Activated naive CD8-positive, alpha-beta T cell treated with anti-CD3 and anti-CD28 coated beads for 36 hours (primary cell): Measurements from ENCODE around the gene CAMTA1. TPM values are rescaled to one million over a fixed set of nuclear protein-coding genes. Genes with fewer than 3 reads are reported as not detected.

ENCODE experiments used
- DNase-seq: peaks from one replicate; pipeline ENCODE4 v3.0.0; 2021
- H3K27ac Mint-ChIP-seq: one replicate; pipeline ENCODE4 v1.8.0; 2022; ENCODE audit warnings: mild to moderate bottlenecking, moderate library complexity, mixed read lengths
- H3K27me3 Mint-ChIP-seq: one replicate; pipeline ENCODE4 v1.8.0; 2022; ENCODE audit warnings: mild to moderate bottlenecking, mixed read lengths
- H3K36me3 Mint-ChIP-seq: one replicate; pipeline ENCODE4 v1.8.0; 2021; ENCODE audit warnings: mild to moderate bottlenecking, mixed read lengths
- H3K4me1 Mint-ChIP-seq: one replicate; pipeline ENCODE4 v1.8.0; 2021; ENCODE audit warnings: mixed read lengths
- H3K4me3 Mint-ChIP-seq: one replicate; pipeline ENCODE4 v1.8.0; 2022; ENCODE audit warnings: mild to moderate bottlenecking, moderate library complexity, mixed read lengths
- H3K9me3 Mint-ChIP-seq: one replicate; pipeline ENCODE4 v1.8.0; 2022; ENCODE audit warnings: mixed read lengths
- total RNA-seq, 2 experiments: library from RNA; stranded (reverse); gene quantifications; one replicate each; pipeline ENCODE4 v1.2.3, GENCODE V29; 2021

The CAMTA1 gene
- total RNA-seq, 2 experiments from 2014 or later, result 70.4 to 71.4 TPM

DNA sequence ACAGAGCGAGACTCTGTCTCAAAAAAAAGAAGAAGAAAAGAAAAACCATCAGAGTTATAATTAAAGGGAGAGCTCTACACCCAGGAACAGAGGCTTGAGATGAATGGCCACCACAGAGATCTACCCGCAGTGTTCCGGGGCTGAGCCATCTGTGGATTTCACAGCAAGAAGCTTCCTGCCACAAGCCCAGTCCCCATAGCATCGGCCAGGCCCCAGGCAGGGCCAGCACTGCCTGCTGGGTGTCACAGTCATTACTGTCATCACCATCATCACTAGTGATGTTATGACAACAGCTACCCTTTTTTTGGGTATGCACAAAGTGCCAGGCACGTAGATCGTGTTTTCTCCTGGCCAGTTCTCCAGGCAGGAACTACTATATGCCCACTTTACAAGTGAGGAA is 874.3 kb downstream of the CAMTA1 start:
- Mint-ChIP-seq H3K9me3 (no peaks in the 10 kb centered on the region), H3K27ac (no peak overlapping the region), H3K4me3 (no peak overlapping the region), H3K4me1 (no peaks in the 10 kb centered on the region), H3K36me3 (no peaks in the 10 kb centered on the region), H3K27me3 (no peaks in the 10 kb centered on the region)
- DNase-seq, result no peak

DNA sequence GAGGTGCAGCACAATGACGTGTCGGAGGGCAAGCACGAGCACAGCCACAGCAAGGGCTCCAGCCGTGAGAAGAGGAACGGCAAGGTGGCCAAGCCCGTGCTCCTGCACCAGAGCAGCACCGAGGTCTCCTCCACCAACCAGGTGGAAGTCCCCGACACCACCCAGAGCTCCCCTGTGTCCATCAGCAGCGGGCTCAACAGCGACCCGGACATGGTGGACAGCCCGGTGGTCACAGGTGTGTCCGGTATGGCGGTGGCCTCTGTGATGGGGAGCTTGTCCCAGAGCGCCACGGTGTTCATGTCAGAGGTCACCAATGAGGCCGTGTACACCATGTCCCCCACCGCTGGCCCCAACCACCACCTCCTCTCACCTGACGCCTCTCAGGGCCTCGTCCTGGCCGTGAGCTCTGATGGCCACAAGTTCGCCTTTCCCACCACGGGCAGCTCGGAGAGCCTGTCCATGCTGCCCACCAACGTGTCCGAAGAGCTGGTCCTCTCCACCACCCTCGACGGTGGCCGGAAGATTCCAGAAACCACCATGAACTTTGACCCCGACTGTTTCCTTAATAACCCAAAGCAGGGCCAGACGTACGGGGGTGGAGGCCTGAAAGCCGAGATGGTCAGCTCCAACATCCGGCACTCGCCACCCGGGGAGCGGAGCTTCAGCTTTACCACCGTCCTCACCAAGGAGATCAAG is 878.3 kb downstream of the CAMTA1 start:
- Mint-ChIP-seq H3K36me3 (no peaks in the 10 kb centered on the region), H3K27me3 (no peaks in the 10 kb centered on the region), H3K27ac (no peak overlapping the region), H3K9me3 (no peaks in the 10 kb centered on the region), H3K4me3 (no peak overlapping the region), H3K4me1 (no peaks in the 10 kb centered on the region)
- DNase-seq, result no peak

DNA sequence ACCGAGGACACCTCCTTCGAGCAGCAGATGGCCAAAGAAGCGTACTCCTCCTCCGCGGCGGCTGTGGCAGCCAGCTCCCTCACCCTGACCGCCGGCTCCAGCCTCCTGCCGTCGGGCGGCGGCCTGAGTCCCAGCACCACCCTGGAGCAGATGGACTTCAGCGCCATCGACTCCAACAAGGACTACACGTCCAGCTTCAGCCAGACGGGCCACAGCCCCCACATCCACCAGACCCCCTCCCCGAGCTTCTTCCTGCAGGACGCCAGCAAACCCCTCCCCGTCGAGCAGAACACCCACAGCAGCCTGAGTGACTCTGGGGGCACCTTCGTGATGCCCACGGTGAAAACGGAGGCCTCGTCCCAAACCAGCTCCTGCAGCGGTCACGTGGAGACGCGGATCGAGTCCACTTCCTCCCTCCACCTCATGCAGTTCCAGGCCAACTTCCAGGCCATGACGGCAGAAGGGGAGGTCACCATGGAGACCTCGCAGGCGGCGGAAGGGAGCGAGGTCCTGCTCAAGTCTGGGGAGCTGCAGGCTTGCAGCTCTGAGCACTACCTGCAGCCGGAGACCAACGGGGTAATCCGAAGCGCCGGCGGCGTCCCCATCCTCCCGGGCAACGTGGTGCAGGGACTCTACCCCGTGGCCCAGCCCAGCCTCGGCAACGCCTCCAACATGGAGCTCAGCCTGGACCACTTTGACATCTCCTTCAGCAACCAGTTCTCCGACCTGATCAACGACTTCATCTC is 879.1 kb downstream of the CAMTA1 start:
- Mint-ChIP-seq H3K9me3 (no peaks in the 10 kb centered on the region), H3K4me1 (no peaks in the 10 kb centered on the region), H3K4me3 (no peak overlapping the region), H3K36me3 (no peaks in the 10 kb centered on the region), H3K27ac (no peak overlapping the region), H3K27me3 (no peaks in the 10 kb centered on the region)
- DNase-seq, result no peak

DNA sequence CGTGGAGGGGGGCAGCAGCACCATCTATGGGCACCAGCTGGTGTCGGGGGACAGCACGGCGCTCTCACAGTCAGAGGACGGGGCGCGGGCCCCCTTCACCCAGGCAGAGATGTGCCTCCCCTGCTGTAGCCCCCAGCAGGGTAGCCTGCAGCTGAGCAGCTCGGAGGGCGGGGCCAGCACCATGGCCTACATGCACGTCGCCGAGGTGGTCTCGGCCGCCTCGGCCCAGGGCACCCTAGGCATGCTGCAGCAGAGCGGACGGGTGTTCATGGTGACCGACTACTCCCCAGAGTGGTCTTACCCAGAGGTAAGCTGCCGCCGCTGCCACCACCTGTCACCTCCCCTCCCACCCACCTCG is 879.6 kb downstream of the CAMTA1 start:
- no peaks in the 10 kb centered on the region for H3K4me1 Mint-ChIP-seq
- no peaks in the 10 kb centered on the region for H3K36me3 Mint-ChIP-seq
- no peak overlapping the region for H3K27ac Mint-ChIP-seq
- no peak overlapping the region for H3K4me3 Mint-ChIP-seq
- H3K27me3 Mint-ChIP-seq, result no peaks in the 10 kb centered on the region
- no peak for DNase-seq
- H3K9me3 Mint-ChIP-seq, result no peaks in the 10 kb centered on the region

DNA sequence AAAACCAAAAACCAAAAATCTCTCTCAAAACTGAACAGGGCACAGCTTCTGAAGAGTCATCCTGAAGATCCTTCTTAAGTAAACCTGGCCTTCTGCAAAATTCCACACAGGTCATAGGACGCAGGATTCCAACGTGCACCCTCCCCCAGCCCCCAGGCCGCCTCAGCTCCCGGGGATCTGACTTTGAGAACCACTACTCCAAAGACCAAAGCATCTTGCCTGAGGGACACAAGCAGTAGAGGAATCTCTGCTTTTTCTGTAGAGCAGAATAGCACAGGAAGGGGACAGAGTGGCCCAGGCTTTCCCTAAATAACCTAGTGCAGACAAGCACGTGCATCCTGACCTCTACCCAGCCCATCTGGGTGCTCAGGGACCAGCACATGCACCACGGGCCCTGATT is 881.0 kb downstream of the CAMTA1 start:
- Mint-ChIP-seq H3K27ac (no peak overlapping the region), H3K36me3 (no peaks in the 10 kb centered on the region), H3K9me3 (no peaks in the 10 kb centered on the region), H3K27me3 (no peaks in the 10 kb centered on the region), H3K4me3 (no peak overlapping the region), H3K4me1 (no peaks in the 10 kb centered on the region)
- no peak for DNase-seq

DNA sequence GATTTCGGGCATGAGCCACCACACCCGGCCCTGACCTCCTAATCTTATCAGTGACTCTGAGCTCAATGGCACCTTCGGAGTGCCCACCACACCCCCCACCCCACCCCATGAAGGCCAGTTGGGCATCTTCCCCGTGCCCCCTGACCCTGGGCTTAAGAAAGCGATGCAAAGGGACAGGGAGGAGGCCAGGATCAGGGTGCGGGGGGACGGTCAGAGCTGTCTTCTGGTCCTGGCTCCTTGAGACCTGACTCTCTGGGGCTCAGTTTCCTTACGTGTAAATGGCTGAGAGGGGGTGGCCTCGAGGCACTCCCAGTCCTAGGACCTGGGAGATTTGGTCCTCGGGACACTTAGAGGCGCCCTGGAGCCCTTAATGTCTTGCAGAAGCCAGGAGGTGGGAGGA is 881.9 kb downstream of the CAMTA1 start:
- Mint-ChIP-seq H3K27me3 (no peaks in the 10 kb centered on the region), H3K36me3 (no peaks in the 10 kb centered on the region), H3K4me3 (no peak overlapping the region), H3K9me3 (no peaks in the 10 kb centered on the region), H3K4me1 (no peaks in the 10 kb centered on the region), H3K27ac (no peak overlapping the region)
- no peak for DNase-seq

DNA sequence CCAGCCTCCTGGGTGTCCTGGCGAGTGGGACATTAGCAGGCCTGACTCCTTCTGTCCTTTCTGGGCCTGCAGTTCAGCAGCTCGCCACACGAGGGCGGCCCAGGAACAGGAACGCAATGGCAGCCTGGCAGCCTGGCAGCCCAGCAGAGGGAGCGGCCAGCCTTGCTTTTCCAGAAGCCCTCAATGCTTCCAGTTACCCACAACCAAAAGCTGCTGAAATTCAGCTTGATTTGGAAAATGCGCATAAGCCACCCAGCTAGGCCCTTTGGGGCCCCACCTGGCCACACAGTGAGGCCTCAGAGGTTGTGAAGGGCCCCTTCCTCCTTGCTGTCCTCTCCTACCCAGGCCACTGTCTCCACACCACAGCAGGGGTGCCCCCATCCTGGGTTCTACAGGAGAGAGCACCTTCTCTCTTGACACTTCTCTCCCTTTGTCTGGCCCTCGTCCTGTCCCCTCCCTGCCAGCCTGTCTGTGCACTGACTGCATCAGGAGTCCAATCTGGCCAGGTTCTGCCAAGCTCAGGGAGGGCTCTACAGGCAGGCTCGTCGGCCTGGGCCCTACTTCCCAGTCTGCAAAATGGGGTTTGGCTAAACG is 882.5 kb downstream of the CAMTA1 start:
- no peak overlapping the region for H3K4me3 Mint-ChIP-seq
- H3K27ac Mint-ChIP-seq, result no peak overlapping the region
- DNase-seq, result peak; percentile 81
- no peaks in the 10 kb centered on the region for H3K9me3 Mint-ChIP-seq
- no peaks in the 10 kb centered on the region for H3K36me3 Mint-ChIP-seq
- H3K4me1 Mint-ChIP-seq, result no peaks in the 10 kb centered on the region
- H3K27me3 Mint-ChIP-seq, result no peaks in the 10 kb centered on the region

DNA sequence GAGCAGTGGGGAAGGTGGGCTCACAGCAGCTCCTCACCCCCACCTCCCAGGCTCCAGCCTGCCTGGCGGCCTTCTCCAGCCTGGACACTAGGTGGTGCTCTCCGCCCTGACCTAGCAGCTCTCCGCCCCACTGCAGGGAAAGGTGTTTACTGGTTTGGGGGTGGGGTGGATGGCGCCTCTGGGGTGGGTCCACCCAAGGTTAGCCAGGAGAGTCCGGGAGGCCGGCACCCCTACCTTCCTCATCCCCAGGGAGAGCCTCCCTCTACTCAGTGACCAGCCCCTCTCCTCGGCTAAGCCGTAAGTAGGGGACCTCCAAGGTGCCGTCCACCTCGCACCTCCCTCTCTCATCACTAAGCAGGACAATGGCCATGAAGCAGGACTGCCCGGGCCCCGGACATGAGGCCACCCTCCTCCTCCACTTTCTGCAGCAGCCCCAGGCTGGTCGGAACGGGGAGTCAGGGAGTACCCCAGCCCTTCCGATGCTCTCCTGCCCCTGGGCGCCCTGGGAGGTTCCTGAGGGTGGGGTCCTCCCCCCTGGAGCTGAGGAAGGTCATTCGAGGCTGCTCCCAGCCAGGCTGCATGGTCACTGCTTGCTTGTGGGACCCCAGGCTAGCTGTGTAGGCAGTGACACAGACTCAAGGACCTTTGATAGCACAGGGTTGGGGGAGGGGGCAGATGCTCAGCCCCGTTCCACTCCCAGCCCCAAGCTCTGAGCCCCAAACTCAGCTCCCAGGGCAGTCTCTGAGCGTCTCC is 884.5 kb downstream of the CAMTA1 start:
- no peaks in the 10 kb centered on the region for H3K4me1 Mint-ChIP-seq
- H3K27me3 Mint-ChIP-seq, result no peaks in the 10 kb centered on the region

DNA sequence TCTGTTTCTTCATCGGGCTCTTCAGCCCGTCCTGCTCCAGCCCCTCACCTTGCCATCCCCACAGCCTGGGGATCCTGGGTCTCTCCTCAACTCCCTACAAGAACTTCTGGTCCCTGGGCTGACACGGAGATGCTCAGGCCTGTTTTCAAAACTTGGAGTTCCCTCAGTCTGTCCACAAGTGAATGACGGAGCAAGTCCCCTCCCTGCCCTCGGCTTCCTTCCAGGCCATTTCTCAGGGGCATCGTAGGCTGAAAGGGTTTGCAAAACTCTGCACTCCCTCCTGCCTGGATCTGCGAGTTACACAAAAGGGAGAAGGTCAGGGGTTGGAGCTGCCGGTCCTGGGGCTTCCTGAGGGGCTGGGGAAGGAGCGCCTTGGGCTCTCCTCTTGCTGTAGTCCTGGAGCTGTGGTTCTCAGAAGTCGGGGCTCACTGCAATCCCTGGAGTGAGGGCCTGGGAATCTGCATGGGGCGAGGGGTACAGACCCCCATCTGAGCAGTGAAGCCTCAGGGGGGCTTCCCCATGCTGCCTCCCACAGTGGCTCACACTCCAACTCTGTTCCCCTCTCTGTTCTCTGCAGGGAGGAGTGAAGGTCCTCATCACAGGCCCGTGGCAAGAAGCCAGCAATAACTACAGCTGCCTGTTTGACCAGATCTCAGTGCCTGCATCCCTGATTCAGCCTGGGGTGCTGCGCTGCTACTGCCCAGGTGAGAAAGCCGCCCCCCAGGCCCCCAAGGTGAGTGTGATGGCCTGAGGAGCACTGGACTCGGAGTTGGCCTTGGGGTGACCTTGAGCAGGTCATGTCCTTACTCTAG is 885.3 kb downstream of the CAMTA1 start:
- Mint-ChIP-seq H3K4me3 (no peak overlapping the region), H3K4me1 (no peaks in the 10 kb centered on the region), H3K36me3 (no peaks in the 10 kb centered on the region), H3K9me3 (no peaks in the 10 kb centered on the region), H3K27ac (no peak overlapping the region), H3K27me3 (no peaks in the 10 kb centered on the region)
- DNase-seq, result no peak

More for the DNA sequence above, 884.5 kb downstream of the CAMTA1 start:
- Mint-ChIP-seq H3K27ac (no peak overlapping the region), H3K9me3 (no peaks in the 10 kb centered on the region), H3K4me3 (peak overlapping the region; percentile 22), H3K36me3 (no peaks in the 10 kb centered on the region)
- DNase-seq, result peak; percentile 64

DNA sequence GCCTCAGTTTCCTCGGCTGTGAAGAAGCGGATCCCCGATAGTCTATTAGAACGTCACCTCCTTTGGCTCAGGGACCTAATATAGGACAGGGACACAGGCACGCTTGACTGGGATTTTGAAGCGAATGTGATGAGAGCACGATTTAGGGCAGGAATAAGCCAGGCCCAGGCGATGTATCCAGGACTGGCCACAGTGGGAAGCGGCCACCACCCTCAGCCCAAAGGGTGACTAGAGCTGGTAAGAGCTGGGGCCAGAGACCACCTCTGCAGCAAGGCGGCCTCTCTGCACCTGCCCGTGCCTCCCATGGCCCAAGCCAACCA is 885.9 kb downstream of the CAMTA1 start:
- Mint-ChIP-seq H3K4me1 (no peaks in the 10 kb centered on the region), H3K36me3 (no peaks in the 10 kb centered on the region), H3K4me3 (no peak overlapping the region), H3K9me3 (no peaks in the 10 kb centered on the region), H3K27me3 (no peaks in the 10 kb centered on the region), H3K27ac (no peak overlapping the region)
- DNase-seq, result no peak

DNA sequence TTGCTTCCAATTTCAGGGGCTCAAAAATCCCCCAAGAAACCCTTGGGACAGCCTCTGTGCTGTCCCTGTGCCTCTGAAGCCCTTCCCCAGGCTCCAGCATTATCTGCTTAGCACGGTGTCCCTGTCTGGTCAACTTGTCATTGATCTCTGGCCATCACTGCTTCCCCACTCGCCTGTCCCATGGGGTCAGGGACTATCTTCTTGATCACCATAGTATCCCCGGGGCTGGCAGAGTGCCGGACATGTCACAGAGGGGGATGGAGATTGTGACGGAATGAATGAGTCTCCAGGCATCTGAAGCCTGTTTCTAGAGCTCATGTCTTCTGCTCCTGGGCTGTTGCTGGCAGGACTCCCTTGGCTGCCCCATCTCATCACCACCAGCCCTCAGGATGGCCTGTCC is 886.4 kb downstream of the CAMTA1 start:
- no peak for DNase-seq
- H3K36me3 Mint-ChIP-seq, result no peaks in the 10 kb centered on the region
- H3K9me3 Mint-ChIP-seq, result no peaks in the 10 kb centered on the region
- H3K27me3 Mint-ChIP-seq, result no peaks in the 10 kb centered on the region
- no peak overlapping the region for H3K27ac Mint-ChIP-seq
- no peaks in the 10 kb centered on the region for H3K4me1 Mint-ChIP-seq
- no peak overlapping the region for H3K4me3 Mint-ChIP-seq

DNA sequence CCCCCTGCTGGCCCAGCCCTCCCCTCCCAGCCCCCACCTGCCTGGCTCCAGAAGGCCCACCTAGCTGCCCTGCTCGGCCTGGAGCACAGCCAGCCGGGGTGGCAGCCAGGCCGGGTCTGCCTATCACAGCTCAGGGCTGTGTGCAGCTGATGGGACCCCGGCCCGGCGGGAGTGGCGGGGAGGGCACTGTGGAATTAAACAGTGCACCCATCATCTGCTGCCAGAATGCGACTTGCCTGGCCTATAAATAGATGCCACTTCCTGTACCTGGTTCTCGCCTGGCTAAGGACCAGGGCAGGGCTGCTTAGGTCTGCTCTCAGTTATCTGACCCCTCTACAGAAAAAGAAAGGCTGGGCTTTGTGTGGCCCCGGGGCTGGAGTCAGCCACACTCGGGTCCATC is 887.6 kb downstream of the CAMTA1 start:
- Mint-ChIP-seq H3K4me3 (no peak overlapping the region), H3K4me1 (no peaks in the 10 kb centered on the region), H3K36me3 (no peaks in the 10 kb centered on the region), H3K27me3 (no peaks in the 10 kb centered on the region), H3K27ac (no peak overlapping the region), H3K9me3 (no peaks in the 10 kb centered on the region)
- no peak for DNase-seq

DNA sequence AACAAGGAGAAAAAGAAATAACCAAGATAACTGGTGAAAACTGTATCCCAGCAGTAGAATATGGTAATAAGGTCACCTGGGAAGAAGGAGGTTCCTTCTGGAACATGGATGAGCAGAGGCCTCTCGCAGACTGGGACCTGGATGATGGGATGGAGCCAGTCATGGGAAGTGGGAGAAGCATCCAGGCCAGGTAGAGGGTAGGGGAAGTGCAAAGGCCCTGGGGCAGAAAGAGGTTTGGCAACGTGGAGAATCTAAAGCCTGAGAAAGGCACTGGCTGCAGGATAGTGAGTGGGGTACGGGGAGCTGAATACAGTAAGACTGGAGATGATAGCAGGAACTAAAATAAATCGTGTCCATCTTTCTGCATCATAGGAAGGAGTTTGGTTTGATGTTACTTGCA is 889.7 kb downstream of the CAMTA1 start:
- Mint-ChIP-seq H3K9me3 (no peaks in the 10 kb centered on the region), H3K27me3 (no peaks in the 10 kb centered on the region), H3K4me3 (no peak overlapping the region), H3K36me3 (no peaks in the 10 kb centered on the region), H3K4me1 (no peaks in the 10 kb centered on the region), H3K27ac (no peak overlapping the region)
- no peak for DNase-seq

DNA sequence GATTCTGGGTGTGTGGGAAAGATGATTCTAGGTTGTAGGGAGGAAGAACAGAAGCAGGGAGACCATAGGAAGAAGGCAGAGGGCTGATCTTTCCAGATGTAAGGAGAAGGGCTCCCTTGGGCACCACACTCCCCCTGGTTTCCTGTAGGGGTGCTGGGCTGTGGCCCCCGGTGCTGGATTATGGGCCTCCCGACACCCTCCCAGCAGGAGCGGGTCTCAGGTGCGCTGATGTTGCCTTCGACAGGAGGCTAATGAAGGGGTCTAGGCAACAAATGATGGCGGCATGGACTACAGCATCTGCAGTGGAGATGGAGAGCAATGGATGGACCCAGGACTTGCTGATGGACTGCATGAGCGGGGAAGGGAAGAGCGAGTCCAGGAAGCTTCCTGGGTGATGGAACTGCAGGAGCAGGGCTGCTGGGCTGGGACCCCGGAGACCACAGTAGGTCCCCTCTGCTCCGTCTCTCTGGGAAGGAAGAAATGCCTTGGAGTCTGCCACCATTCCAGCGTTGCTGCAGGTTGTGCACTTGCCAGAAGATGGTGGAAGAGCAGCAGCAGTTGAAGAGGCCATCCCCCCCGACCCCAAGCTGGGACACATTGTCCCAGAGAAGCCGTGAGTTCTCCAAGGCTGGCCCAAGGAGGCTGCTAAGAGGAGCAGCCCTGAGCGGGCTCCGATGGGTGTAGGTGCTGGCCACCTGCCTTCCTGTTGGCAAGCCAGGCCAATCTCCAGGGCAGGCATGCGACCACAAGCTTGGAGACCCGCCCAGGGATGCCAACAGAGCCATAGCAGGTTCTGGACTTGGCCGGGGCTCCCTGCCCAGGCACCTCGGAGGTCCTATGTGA is 890.4 kb downstream of the CAMTA1 start:
- no peaks in the 10 kb centered on the region for H3K36me3 Mint-ChIP-seq
- no peak overlapping the region for H3K27ac Mint-ChIP-seq
- H3K9me3 Mint-ChIP-seq, result no peaks in the 10 kb centered on the region
- H3K27me3 Mint-ChIP-seq, result no peaks in the 10 kb centered on the region
- no peak for DNase-seq
- no peak overlapping the region for H3K4me3 Mint-ChIP-seq
- H3K4me1 Mint-ChIP-seq, result no peaks in the 10 kb centered on the region
